Fibroblast of the conjunctiva (primary cell): ENCODE results near the gene TRMT2B.
"Not testable (repeated sequence)": the region's sequence is repeated elsewhere in the genome, so short reads cannot be mapped to it uniquely, and the experiment has no call there.

Source experiments
- DNase-seq: peaks from one replicate; pipeline ENCODE4 v3.0.0-alpha.2; 2010; ENCODE audit warnings: low read depth

TRMT2B gene

DNA sequence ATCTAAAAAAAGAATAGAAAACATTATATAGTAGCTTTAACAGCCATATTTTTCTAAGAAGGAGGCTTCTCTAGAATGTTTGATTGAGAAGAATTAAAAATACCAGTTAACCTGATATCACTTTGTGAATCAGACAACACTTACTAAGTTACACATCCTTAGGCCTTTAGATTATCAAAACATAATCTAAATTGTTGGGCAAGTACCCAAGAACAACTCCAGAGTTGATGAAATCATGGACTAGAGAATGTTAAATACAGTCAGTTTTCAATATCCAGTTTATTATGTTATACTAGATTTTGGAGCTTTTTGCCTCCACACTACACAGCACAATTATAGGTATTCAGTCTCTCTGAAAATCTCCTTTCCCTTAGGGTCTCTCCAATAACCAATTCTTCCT, 42.8 kb downstream of the TRMT2B start:
- DNase-seq = no peak

DNA sequence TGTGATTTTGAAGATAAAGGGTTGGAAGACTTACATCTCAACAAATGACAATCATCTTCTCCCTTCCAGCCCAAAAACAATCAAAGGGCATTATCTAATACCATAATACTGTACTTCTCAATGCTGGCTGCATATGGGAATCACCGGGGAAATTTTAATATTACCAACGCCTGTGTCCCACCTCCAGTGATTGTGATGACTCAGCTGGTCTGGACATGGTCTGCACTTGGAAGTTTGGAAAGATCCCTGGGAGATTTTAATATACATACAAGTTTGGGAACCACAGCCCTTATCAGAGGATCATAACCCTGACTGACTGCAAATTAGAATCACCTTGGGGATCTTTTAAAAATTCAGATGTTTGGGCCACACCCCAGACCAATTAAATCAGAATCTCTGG, 52.5 kb downstream of the TRMT2B start:
- no peak for DNase-seq

GRCh38 chrX:100995469-100995868, 56.4 kb downstream of the TRMT2B start:
- peak; percentile 16 for DNase-seq

DNA sequence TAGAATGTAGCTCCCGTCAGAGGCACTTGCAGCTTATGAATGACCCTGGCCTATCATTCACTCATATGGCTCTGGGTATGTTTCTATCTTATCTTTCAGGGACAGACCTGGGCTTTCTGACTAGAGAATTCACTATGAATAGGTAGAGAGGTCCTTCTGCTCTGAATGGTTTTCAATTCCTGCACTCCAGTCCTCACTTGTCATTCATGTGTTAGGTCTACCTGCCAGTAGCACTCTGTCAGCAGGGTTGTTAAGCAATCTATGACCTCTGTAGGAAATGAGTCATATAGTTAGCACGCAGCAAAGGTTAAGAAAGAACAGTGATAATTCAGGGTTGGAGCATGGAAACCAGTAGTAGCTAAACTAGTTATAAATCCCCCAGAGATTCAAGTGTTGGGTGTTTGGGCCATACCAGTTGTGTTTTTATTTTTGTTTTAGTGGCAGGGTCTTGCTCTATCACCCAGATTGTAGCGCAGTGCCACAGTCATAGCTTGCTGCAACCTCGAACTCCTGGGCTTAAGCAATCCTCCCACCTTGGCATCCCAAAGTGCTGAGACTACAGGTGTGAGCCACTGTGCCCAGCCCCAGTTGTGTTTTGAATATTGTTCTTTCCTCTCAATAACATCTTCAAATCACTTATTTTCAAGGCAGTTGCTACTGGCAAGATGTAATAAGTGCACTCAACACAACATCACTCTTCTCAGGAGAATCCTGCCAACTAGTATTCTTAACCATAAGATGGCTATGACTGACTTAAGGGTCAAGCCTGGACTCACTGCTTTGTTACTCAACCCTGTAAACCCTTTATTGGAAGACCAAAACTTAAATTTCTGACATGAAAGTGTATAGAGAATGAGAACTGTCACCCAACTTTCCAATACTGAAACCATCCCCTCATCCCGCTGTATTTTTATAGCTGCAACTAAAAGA, 57.3 kb downstream of the TRMT2B start:
- no peak for DNase-seq

DNA sequence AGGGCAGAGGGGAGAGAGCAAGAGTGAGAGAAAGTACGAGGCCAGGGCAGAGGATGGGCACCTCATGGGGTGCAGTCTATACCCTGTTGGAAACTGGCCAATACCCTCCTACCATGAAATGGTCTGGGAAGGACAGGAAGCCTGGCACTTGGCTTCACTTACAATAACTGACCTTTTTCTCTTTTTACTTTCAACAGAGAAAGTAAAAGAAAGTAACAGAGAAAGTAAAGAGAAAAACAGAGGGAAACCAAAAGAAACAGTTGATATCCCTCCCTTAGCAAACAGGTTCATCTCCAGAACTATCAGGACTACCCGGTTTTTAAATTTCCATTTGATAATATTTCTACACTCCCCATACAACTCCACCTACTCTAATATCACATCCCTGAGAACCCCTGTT, 61.8 kb downstream of the TRMT2B start:
- DNase-seq = no peak

- DNase-seq = no peak
Observed at GRCh38 chrX:100984818-100985217, 67.1 kb downstream of the TRMT2B start.

DNA sequence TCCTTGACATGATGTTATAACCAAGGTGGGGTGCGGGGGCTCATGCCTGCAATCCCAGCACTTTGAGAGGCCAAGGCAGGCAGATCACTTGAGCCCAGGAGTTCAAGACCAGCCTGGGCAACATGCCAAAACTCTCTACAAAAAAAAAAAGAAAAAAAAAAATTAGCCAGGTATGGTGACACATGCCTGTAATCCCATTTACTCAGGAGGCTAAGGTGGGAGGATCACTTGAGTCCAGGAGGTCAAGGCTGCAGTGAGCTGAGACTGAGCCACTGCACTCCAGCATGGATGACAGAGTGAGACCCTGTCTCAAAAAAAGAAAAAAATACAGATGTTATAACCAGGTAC, 70.4 kb downstream of the TRMT2B start:
- DNase-seq = not testable (repeated sequence)

DNA sequence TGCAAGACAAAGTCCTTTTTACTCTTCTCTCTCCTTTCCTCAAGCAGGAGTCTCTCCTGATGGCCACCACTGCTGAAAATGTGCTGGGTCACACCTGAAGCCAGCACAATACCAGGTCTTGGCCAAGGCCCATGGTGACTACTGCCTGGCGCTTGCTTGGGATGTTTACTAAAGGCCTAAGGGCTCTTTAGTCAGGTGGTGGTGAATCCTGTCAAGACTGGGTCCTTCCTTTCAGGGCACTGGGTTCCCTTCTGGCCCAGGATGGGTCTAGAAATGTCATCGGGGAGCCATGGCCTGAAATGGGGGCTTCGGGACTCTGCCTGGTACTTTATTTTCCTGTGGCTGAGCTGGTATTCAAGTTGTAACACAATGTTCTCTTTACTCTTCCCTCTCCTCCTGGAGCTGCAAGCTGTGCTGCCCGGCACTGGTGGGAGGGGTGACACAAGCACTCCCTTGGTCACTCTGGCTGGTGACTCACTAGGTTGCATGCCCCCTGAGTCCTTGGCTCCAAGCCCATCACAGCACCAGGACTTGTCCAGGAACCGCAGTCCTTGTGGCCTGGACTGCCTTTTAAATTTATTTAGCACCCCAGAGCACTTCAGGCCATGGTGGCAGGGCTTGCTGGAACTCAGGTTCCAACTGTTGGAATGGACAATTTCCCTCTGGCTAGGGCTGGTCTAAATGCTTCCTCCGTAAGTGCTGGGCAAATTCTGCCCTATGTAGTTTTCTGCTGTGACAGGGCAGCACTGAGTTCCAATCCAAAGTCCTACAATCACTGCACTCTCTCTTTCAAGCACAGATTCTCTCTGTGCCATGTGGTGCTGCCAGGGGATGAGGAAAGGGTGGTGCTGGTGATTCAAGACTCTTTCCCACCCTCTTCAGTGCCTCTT, 71.1 kb downstream of the TRMT2B start:
- peak; percentile 34 for DNase-seq

- DNase-seq = no peak
Observed at GRCh38 chrX:100979881-100980607, 71.9 kb downstream of the TRMT2B start.

GRCh38 chrX:100976211-100976610, 75.7 kb downstream of the TRMT2B start:
- DNase-seq = no peak

- DNase-seq = no peak
Observed at GRCh38 chrX:100975212-100975611, 76.7 kb downstream of the TRMT2B start.

DNA sequence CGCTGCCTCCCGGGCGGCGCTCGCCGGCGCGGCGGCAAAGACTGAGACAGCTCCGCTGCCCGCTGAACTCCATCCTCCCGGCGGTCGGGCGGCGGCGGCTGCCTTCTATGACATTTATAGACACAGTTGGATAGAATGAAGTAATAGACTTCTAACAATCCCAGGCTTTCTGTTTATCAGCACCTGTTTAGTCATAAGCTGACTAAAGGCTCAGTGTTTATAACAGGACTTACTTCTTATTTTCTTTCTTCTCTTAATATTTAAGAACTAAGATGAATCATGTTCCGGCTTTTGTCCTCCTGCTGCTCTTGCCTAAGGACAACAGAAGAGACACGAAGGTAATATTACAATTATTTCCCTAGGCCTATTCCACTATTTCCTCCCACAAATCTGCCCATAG, 78.5 kb downstream of the TRMT2B start:
- no peak for DNase-seq

- DNase-seq = no peak
Observed at GRCh38 chrX:100969936-100970335, 82.0 kb downstream of the TRMT2B start.

DNA sequence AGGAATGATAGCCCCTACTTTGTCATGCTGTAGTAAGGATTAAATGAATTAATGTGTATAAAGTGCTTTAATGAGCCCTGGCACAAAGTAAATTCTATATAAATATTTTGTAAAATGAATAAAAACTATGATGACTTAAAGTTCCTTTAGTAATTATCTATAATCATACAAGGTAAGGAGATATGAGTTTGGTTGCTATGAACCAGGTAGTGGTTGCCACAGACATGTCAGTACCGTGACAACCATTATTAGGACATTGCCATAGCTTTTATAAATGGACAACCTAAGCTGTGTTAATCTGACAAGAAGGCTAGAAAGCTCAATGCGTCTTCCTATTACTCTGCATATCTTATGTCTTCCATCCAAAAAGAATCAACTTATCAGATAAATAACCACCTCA, 82.5 kb downstream of the TRMT2B start, which contains the start of gene ARL13A:
TSS of gene ARL13A (plus strand) at position 301 of the 400 bp plus-strand sequence. CDS start 3,982 bp downstream, outside the sequence.
- no peak for DNase-seq

DNA sequence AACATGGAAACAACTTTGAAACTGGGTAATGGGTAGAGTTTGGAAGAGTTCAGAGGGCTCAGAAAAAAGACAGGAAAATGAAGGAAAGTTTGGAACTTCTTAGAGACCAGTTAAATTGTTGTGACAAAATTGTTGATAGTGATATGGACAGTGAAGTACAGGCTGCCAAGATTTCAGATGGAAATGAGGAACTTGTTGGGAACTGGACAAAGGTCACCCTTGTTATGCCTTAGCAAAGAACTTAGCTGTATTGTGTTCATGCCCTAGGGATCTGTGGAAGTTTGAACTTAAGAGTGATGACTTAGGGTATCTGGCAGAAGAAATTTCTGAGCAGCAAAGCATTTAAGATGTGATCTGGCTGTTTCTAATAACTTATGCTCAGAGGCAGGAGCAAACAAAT, 87.5 kb downstream of the TRMT2B start:
- no peak for DNase-seq

DNA sequence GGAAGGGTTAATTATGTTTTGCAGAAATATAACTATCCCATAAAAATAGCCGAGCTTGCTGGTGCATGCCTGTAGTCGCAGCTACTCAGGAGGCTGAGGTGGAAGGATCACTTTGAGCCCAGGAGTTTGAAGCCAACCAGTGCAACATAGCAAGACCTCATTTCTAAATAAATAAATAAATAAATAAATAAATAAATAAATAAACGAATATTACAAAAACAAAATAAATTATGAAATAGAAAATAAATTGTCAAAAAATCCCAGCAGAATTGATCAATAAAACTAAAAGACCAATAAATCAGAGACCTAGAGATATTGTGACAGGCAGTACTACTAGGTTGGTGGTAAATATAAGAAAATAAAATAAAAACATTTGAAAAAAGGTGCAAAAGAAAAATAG, 89.1 kb downstream of the TRMT2B start:
- no peak for DNase-seq
